OCI-M2 (cell line): Measurements from ENCODE around the gene CLDN20.
A peak's percentile ranks its signal among the peaks of the same experiment; 100 is the strongest.
"Not testable (repeated sequence)": the region's sequence is repeated elsewhere in the genome, so short reads cannot be mapped to it uniquely, and the experiment has no call there.

Experiments
- DNase-seq: peaks from one replicate; lab custom pipeline; 2025; ENCODE audit not compliant: unreplicated experiment; lab: John Stamatoyannopoulos, UW

CLDN20 gene

DNA sequence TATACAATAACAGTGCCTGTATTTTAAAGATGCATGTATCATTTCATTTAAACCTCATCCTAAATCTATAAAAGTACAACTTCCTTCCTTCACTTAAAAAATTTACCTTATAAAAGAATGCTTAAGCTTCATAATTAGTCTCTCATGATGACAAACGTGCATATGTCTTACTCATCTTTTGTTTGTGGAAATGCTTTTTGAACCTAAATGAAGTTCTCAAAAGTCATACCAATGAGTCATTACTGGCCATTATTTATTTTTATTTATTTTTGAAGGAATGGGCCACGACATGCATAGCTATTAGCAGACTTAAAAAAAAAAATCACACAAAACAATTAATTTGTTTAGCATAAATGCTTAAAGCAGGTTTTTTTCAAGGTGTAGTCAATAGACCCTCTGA lies 46.8 kb downstream of the CLDN20 start:
- DNase-seq, result no peak

GRCh38 chr6:155311086-155311485 lies 47.3 kb downstream of the CLDN20 start:
- no peak for DNase-seq

- no peak for DNase-seq
Observed at GRCh38 chr6:155311583-155311982, 47.8 kb downstream of the CLDN20 start.

DNA sequence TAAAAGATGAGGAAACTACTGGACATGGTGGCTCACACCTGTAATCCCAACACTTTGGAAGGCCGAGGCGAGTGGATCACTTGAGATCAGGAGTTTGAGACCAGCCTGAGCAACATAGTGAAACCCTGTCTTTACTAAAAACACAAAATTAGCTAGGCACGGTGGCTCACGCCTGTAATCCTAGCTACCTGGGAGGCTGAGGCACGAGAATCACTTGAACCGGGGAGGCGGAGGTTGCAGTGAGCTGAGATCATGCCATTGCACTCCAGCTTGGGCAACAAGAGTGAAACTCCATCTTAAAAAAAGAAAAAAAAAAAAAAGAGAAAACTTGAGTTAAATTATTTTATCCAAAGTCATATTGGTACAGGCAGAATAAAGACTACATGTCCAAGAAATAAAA lies 49.1 kb downstream of the CLDN20 start:
- not testable (repeated sequence) for DNase-seq

GRCh38 chr6:155313602-155314091 lies 49.8 kb downstream of the CLDN20 start:
- no peak for DNase-seq

DNA sequence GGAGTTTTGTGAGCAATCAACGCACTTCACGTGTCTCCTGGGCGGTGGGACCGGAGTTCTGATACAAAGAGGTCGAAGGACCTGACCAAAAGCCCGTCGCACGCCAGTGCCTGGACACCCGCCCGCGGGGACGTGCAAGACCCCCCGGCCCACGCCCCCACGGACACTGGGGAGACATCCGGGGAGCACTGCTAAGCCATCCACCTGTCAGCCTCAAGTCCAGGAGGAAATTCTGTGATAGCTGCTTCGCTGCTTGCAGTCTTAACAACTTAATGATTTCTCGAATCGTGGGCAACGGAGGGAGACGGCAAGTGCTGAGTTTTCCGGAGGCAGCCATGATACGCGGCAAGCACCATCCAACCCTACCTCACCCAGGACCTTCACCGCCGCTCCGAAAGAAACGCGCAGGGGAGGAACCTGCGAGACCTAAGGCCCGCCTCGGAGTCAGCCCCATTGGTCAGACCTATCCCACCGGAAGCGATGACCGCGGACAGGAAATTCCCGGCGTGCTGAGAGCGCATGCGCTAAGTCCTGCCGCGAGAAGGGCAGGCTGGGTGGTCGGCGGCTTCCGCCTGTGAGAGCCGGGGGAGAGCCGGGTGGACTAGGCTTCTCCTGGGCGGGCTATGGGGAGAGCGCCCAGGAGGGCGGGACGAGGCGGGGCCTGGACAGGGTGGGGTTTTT lies 50.4 kb downstream of the CLDN20 start, which contains the start of gene TFB1M:
Gene TFB1M, minus strand, starts transcription at position 393 of the 681 bp plus-strand sequence. Its CDS starts 56 bp downstream, at position 337.
- DNase-seq, result no peak

- DNase-seq, result peak; percentile 84
Observed at GRCh38 chr6:155314773-155315515, 51.1 kb downstream of the CLDN20 start.

DNA sequence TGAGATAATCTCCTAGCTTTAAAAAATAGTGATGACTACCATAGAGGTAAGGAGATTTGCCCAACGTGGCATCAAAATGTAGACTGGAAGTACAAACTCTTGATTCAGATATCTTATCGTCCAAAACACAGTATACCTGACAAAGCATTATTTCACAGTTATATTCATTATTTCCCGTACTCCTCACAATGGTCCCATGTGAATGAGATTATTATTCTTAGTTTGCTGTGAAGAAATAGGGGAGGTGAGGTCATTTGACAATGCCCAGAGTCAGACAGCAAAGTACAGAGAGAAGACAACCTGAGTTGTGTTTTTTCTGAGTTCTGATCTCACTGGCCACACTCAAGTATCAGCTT lies 51.7 kb downstream of the CLDN20 start:
- DNase-seq, result no peak

DNA sequence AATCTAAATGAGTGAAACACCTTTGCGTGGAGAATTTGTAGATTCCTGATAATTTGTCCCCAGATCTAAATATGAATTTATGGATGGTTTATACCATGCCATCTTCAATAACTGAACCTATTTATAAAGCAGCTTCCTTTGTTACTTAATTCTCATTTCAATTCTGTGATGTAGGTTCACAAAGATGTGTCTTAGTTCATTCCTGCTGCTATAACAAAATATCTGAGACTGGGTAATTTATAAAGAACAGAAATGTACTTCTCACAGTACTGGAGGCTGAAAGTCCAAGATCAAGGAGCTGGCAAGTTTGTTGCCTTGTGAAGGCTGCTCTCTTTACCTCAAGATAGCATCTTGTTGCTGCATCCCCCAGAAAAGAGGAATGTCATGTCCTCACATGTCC lies 52.6 kb downstream of the CLDN20 start:
- DNase-seq, result no peak

DNA sequence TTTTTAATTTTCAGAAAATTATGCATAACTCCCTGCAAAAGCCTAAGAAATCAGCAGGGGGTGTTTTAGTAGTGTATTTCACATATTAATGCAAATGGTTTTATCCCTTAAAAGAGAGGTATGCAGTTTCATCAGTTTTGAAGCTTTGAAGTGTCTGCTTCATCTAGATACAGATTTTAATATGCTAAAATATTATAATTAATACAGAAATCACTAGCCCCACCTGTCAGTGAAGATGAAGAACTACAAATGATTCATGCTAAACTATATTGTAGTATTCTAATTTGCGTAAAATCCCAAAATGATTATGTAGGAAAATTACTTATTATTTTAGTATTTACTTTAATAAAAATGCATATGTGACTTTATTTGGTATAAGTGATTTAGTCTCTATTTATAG lies 53.4 kb downstream of the CLDN20 start:
- no peak for DNase-seq

GRCh38 chr6:155319902-155320301 lies 56.1 kb downstream of the CLDN20 start:
- no peak for DNase-seq

GRCh38 chr6:155324172-155324571 lies 60.4 kb downstream of the CLDN20 start:
- no peak for DNase-seq

DNA sequence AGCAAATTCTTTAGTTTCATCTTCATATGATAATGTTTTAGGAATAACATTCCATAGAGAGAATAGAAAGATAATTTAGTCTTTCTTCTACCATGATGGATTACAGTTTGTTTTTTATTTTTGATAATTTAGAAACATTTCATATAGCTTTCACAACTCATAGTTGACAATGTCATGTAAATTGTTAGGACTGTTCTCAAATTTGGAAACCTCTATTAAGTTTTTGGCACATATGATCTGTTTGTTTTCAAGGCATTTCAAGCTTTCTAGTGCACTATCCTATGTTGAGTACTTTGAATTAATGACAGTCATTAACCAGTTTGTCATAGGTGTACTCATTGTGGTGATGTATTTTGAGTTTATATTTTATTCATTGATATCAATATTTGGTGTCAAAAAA lies 61.2 kb downstream of the CLDN20 start:
- no peak for DNase-seq

- DNase-seq, result no peak
Observed at GRCh38 chr6:155325700-155326516, 62.1 kb downstream of the CLDN20 start.
